Activated T-cell treated with anti-CD3 and anti-CD28 coated beads for 24 hours (primary cell): ENCODE data around the gene TAGLN2.

Experiments used
- DNase-seq: peaks from one replicate; pipeline ENCODE4 v3.0.0-alpha.2; 2020; ENCODE audit warnings: low read depth

Gene TAGLN2

GRCh38 chr1:159949123-159949522, 23.8 kb upstream of the TAGLN2 start:
- no peak for DNase-seq

GRCh38 chr1:159947942-159948341, 22.6 kb upstream of the TAGLN2 start:
- no peak for DNase-seq

DNA sequence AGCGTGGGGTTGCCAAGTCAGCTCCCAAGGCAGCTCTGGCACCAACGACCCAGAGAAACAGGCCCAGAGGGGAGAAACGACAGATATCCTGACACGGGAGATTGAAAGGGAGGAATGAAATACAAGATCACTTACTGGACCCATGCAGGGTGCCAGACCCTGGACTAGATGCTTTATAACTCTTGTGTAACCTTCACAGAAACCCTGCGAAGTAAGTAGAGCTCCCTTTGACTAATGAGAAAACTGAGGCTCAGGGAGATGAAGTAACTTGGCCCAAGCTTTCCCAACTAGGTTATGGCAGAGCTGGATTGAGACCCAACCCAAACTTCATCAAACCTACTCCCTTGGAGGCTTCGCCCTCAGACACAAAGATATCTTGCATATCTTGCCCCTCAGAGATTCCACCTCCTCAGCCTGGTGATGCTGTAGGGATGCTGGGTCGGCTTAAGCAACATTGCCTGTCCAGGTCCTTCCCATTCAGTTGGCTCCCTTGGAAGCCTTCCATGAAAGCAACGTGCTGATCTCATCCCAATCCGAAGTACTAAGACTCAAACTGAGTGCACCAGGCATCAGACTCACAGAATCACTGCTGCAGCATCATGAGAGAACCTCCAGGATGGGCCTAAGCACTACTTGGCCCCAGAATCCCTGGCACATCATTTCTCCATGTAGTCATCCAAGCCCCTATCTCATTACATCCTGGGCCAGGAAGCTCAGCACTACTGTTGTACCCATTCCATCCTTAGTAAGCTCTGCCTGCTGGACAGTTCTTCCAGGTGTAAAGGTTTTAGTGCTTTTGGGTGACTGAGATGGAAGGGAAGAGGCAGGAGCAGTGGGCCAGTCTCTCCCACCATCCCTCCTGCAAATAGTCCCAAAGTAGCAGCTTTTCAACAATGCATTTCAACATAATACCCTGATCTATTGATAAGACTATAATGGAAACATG, 21.2 kb upstream of the TAGLN2 start:
- DNase-seq, result no peak

GRCh38 chr1:159945483-159946241, 20.4 kb upstream of the TAGLN2 start, which contains the start of gene IGSF9:
Gene IGSF9 (minus strand): TSS chr1:159945613. CDS start chr1:159943454, 2,159 bp downstream.
- DNase-seq, result peak; percentile 72

DNA sequence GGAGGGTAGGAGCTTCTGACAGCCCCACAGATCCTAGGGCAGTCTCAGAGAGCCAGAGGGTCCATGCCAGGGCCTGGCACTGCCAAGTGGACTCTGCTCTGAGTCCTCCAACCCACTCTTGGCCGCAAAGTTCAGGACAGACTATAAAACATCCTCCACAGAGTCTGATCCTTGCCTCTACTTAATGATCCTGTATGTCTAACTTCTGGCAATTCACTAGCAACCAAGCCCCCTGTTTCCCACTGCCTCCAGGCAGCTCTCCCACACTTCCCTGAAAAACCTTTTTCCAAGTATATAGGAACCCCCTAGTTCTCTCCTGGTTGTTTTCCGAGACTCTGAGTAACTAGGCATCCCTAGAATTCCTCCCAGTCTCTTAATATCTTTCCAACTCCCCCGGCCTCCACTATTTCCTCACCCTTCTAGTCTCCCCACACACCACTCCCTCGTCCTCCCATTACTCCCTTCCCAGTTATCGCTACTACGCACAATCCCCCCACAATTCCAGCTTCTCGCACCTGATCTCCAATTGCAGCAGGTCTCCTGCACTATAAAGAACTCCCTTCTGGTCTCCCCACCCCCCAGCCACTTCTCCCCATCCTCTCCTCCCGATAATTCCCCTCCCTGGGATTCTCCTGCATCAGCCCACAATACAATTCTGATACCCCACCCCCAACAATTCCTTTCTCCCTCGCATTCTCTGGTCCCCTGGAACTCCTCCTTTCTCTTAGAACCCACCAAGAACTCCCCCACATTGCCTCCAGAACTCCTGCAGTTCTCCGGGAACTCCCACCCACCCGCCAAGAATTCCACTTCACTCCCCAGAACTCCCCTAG, 19.5 kb upstream of the TAGLN2 start:
- no peak for DNase-seq

- no peak for DNase-seq
Measured at GRCh38 chr1:159943908-159944622, 18.8 kb upstream of the TAGLN2 start.

GRCh38 chr1:159943278-159943640, 18.0 kb upstream of the TAGLN2 start:
- DNase-seq, result no peak

- DNase-seq, result no peak
Measured at GRCh38 chr1:159942632-159943277, 17.4 kb upstream of the TAGLN2 start.

DNA sequence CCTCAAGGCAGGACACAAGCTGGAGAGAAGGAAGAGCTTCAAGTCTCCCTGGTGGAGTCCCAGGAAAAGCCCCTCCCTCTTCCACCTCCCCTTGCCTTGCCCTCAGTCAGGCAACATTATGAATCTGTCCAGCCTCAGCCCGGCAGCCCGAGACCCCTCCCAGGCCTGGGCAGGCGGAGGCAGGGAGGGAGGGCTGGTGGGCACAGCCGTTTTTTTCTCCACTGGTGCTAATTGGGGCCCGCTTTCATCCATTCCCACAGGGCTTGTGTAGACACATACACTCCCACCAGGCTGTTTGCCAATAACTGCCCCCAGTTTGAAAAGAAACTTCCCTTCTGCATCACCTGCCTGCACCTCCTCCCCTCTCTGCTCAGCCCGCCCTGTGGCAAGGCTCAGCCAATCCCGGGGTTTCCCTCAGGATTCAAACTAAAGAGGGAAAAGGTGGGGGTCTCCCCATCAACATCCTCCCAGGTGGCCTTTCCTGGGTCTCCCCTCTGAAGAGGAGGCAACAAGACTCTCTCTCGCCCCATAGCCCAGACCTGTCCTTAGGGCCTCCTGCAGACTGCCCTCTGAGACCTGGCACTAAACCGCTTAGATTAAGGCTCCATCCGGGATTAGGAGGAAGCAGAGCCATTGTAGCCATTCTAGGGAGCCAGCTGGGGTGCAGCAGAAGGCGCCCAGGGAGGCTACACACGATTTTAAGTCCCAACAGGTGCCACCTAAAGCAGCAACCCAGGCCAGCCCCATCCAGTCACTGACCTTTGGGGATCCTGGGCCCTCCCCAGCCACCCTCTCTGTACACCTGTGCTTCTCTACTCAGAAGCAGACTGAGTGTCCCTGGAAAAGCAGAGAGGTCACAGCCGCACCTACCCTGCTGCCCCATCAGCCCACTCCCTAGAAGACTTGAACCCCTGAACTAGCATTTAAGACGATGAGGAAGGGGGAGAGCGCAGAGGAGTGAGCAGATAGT, 16.6 kb upstream of the TAGLN2 start:
- no peak for DNase-seq

DNA sequence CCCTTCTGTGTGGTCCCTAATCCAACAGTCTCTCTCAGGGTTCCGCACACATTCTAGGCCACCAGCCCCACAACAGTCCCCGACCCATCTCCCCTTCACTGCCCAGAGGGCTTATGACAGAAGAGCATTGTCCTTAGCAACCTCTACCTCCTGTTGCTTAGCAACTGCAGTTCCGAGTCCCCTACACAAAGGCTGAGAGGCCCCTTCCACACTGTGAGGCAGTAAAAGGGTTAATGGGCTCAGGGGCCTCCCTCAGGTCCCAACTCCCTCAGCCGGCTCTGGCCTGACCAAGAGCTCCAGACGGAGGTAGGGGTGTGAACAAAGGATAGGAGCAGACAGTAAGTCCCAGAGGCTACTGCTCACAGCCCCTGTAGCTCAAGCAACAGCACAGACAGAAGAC, 15.8 kb upstream of the TAGLN2 start:
- no peak for DNase-seq

DNA sequence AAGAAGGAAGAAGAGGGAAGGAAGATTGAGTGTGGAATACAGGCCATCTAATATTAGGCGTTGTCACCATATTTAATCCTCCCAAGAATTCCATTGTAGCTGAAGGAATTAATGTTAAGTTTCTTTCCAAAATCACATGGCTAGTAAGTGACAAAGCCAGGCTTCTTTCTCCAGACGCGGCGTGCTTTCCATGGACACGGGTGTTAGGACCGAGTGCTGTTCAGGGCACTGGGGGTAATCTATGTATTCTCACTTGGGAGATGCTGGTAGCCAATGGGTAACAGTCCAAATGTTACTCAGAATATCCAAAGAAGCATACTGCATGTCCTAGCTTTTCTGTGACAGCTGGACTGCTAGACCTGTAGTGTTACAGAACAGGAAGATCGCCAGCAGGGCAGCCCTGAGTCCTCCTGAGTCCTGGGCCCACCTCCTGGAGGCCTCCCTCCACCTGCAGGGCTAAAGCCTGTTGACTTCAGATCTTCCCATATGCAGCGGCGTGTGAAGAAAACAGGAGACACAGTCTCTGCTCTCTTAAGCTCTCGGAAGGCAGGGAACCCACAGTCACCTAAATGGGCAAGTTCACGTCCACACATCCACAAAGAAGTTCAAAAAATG, 14.8 kb upstream of the TAGLN2 start:
- DNase-seq, result no peak

DNA sequence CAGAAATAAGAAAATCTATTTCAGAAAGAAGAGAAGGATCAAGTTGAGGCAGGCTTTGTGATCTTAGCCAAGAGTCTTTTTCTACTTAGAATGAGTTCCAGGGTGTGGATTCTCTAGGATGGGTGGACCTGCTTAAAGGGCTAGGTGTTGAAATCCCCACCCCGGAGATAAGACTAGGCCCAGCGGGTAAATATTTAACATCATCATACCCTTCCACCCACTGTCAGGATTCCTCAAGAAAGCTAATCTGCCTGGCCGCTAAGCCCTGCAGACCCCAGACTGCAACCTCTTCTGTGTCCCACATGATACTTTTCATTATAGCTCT, 14.3 kb upstream of the TAGLN2 start:
- no peak for DNase-seq

DNA sequence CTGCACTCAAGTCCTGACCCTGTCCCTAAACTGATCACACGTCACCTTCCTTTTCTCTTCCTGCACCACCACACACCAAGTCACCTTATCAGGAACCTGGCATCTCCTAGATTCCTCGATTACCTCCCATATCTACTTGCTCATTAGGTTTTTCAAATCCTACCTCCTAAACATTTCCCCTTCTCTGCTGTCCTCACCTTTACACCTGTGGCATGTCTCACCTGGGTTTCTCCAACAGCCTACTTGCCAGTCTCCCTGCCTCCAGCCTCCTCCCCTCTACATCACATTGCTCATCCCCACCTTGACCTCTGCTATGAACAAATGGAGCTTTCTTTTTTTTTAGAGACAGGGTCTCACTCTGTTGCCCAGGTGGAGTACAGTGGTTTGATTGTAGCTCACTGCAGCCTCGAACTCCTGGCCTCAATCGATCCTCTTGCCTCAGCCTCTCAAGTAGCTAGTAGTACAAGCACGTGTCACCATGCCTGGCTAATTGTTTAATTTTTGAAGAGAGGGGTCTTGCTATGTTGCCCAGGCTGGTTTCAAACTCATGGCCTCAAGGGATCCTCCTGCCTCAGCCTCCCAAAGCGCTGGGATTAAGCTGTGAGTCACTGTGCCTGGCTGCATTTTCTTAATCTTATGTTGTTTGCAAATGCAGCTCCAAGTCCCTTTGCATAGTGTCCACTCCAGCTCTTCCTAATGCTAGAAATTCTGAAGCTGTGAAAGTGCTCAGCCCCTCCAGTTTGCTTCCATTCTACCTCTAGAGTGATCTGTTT, 13.8 kb upstream of the TAGLN2 start:
- DNase-seq, result no peak

DNA sequence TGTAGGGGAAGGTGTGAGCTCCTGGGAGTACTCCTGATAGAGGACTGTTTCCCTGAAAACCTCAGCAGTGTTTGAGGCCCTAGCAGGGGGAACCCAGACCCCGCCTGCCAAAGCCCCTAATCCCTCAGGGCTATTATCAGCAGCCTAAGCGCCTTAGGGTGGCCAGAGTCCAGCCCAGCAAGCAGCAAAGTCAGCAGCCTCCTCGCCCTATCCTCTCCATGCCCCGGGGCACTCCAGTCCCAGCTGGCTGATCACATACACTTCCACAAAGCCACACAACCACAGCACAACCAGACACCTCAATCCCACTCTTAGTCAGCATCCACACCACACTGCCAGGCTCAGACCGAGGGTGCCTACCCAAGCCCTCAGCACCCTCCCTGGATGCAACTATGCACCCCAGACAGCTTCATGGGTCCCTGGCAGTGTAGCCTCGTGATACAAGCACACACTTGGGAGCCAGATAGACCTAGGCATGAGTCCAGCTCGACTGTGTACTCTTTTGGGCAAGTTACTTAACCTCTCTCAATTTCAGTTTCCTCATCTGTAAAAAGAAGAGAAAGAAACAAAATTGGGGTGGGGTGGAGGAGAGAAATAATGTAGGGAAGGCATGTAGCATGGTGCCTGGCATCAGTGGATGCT, 13.0 kb upstream of the TAGLN2 start:
- DNase-seq, result no peak

- DNase-seq, result no peak
Measured at GRCh38 chr1:159937054-159937750, 11.9 kb upstream of the TAGLN2 start.

DNA sequence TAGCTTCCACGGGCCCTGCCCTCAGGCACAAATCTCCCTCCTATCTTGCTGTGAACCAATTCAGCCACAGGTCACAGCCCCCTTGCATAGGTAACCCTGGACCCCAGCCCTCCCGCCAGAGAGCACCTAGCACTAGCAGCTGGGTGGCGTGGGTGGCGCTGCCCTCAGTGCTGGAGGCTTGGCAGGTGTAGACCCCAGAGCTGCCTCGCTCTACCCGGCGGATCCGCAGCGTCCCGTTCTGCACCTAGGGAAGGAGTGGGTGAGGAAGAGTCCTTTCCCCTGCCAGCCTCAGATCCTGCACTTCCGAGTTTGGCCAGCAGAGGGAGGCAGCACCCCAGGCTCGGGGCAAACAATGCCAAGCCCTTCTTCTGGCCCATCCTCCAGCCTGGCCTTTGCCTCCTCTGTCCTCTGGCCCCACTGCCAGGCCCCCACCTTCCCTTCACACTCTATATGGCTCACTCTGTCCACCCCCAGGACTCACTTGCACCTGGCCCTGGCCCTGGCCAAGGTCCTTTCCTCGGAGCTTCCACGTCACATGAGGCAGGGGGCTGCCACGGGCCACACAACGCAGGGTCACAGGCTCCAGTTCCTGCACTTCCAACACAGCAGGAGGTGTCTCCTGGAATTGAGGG, 11.1 kb upstream of the TAGLN2 start:
- DNase-seq, result peak; percentile 75

DNA sequence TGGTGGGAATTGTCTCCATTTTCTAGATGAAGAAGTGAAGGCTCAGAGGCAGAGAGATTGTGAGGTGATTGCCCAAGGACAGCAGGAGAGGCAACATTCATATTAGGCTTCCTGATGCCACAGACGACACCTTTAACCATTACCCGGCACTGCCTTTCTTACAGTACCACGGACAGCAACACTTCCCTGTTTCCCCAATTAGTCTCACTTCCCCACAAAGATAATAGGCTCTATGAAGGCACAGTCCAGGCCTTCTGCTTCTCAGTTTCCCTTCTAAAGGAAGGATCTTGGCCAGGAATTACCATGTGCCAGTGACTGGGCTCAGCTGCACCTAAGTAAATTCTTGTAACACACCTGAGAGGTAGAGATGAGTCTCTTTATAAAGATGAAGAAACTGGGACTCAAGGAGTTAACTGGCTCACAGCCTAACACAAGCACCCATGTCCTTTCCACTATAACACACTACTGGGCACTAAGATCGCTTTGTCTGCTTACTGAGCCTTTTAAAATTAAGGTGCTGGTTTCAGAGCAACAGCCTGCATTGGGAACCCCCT, 10.5 kb upstream of the TAGLN2 start:
- DNase-seq, result no peak
